HEK293 (cell line): Measurements from ENCODE around the gene C1QL2.

ENCODE experiments used
- CTCF ChIA-PET: fragments of 350-600 bp; formaldehyde crosslinking; extraction: SDS; loops from one replicate; lab custom pipeline; 2021; ENCODE audit warnings: antibody characterized with exemption; lab: Yijun Ruan, JAX
- POLR2A ChIA-PET: fragments of 300-600 bp; formaldehyde crosslinking; extraction: SDS; loops from one replicate; lab custom pipeline; 2020; ENCODE audit warnings: antibody characterized with exemption, inconsistent platforms; lab: Yijun Ruan, JAX
- H3K27ac ChIP-seq: fragments of 200-500 bp; sonication (Bioruptor generic); 2 replicates; pipeline ENCODE4 v1.5.1; 2014; ENCODE audit warnings: low read depth, low read length, control low read depth, inconsistent platforms; ENCODE audit errors: extremely low read depth
- H3K36me3 ChIP-seq, 2 experiments: fragments of 200-500 bp in 1 of 2; sonication (Bioruptor generic) in 1 of 2; 1 replicate in 1 of 2; 2 replicates in 1 of 2; pipeline ENCODE4 v1.5.1; 2014 to 2017; ENCODE audit warnings: inconsistent platforms in 2 of 2, low read length in 2 of 2; ENCODE audit not compliant: control insufficient read depth in 2 of 2, insufficient read depth in 1 of 2
- H3K4me1 ChIP-seq: fragments of 200-500 bp; sonication (Bioruptor generic); 2 replicates; pipeline ENCODE4 v1.5.1; 2014; ENCODE audit warnings: mild to moderate bottlenecking, low read length, inconsistent platforms; ENCODE audit not compliant: control insufficient read depth, insufficient read depth
- H3K4me3 ChIP-seq: 2 replicates; pipeline ENCODE4 v1.5.1; 2011; ENCODE audit warnings: low read depth, mild to moderate bottlenecking, control low read depth, low read length, moderate library complexity
- H3K9me3 ChIP-seq: fragments of 200-500 bp; sonication (Bioruptor generic); 2 replicates; pipeline ENCODE4 v1.5.1; 2014; ENCODE audit warnings: low read depth, low read length, inconsistent platforms; ENCODE audit not compliant: control insufficient read depth, insufficient read depth
- BCL11B ChIP-seq: fragments of 450-650 bp; formaldehyde crosslinking; IDR thresholded peaks from 2 replicates; pipeline ENCODE4 v1.5.1; 2016; ENCODE audit warnings: low read depth, missing biosample characterization, missing genetic modification characterization
- SCRT1 ChIP-seq: fragments of 450-650 bp; formaldehyde crosslinking; IDR thresholded peaks from 2 replicates; pipeline ENCODE4 v1.5.1; 2016; ENCODE audit warnings: missing biosample characterization, missing genetic modification characterization, borderline replicate concordance
- SCRT2 ChIP-seq: fragments of 450-650 bp; formaldehyde crosslinking; IDR thresholded peaks from 2 replicates; pipeline ENCODE4 v1.5.1; 2016; ENCODE audit warnings: missing biosample characterization, missing genetic modification characterization
- TCF7L2 ChIP-seq: IDR thresholded peaks from 2 replicates; pipeline ENCODE4 v1.6.1; 2011; ENCODE audit warnings: low read depth, mild to moderate bottlenecking, inconsistent platforms, low read length, moderate library complexity, borderline replicate concordance
- ZBTB1 ChIP-seq: fragments of 450-650 bp; formaldehyde crosslinking; IDR thresholded peaks from 2 replicates; pipeline ENCODE4 v1.5.1; 2016; ENCODE audit warnings: missing biosample characterization, missing genetic modification characterization
- ZBTB17 ChIP-seq: fragments of 450-650 bp; formaldehyde crosslinking; IDR thresholded peaks from 2 replicates; pipeline ENCODE4 v1.5.1; 2016; ENCODE audit warnings: missing biosample characterization, missing genetic modification characterization
- ZNF223 ChIP-seq: fragments of 450-650 bp; formaldehyde crosslinking; IDR thresholded peaks from 2 replicates; pipeline ENCODE4 v1.5.1; 2016; ENCODE audit warnings: missing biosample characterization, missing genetic modification characterization
- ZNF239 ChIP-seq: fragments of 450-650 bp; formaldehyde crosslinking; IDR thresholded peaks from 2 replicates; pipeline ENCODE4 v1.5.1; 2016; ENCODE audit warnings: missing biosample characterization, missing genetic modification characterization
- ZNF571 ChIP-seq: fragments of 450-650 bp; formaldehyde crosslinking; IDR thresholded peaks from 2 replicates; pipeline ENCODE4 v1.5.0; 2017; ENCODE audit warnings: missing biosample characterization, missing genetic modification characterization
- ZNF830 ChIP-seq: fragments of 450-650 bp; IDR thresholded peaks from 2 replicates; pipeline ENCODE4 v1.5.0; 2018; ENCODE audit warnings: missing biosample characterization, missing genetic modification characterization, low read depth, mild to moderate bottlenecking, moderate library complexity
- TF ChIP-seq, protein P1 (sequence below): fragments of 450-650 bp; formaldehyde crosslinking; IDR thresholded peaks from 2 replicates; pipeline ENCODE4 v1.5.1; 2017; ENCODE audit warnings: missing biosample characterization, missing genetic modification characterization
- TF ChIP-seq, protein P2 (sequence below): fragments of 450-650 bp; formaldehyde crosslinking; IDR thresholded peaks from 2 replicates; pipeline ENCODE4 v1.5.1; 2016; ENCODE audit warnings: missing biosample characterization, missing genetic modification characterization
- TF ChIP-seq, protein P3 (sequence below): fragments of 450-650 bp; formaldehyde crosslinking; IDR thresholded peaks from 2 replicates; pipeline ENCODE4 v1.5.1; 2016; ENCODE audit warnings: missing biosample characterization, missing genetic modification characterization

C1QL2 gene

DNA sequence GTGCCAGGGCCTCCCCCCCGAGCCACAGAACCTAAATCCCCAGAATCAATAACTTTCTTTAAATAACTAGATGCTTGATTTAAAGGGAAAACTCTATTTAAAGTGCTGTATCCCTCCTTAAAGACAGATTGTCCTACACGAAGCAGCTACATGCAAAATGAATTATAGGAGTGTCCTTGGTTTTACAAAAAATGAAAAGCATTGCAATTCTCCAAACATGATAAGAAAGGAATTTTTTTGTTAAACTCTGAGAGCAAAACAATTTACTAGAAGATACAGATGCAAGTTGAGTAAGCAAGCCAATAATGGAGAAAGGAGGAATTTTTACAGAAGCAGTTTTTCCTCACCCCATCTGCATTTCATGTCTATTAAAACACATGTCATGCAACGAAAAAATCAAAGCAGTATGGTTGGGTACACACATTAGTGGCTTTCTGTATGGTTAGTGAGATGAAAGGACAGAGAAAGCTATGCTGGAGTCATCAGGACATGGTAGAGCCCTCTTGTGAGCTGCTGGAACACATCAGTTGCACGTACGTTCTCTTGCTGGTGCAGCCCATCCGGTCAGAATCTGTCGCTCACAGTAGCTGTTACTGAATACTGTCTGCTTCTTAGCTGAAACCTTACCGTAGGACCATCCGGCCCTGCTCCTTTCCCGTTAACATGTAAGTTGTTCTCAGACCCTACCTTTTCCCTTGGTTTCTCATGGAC, 39.1 kb upstream of the C1QL2 start:
- ChIA-PET POLR2A (no interaction called here), CTCF (interaction anchor here (0.7 to 1.1 kb wide), 3 partner anchors 23 to 315 kb away, joined by 3 to 6 read pairs (median 4); no protein-coding TSS in a partner anchor)
- Histone ChIP-seq H3K9me3 (no peaks in the 10 kb centered on the region), H3K36me3 (no peaks in the 10 kb centered on the region), H3K4me1 (no peaks in the 10 kb centered on the region), H3K4me3 (no peak overlapping the region)
- TF ChIP-seq ZNF571 (tag by site-specific recombination): no peak
- no peak for TF ChIP-seq ZNF239 (tag by site-specific recombination)
- TF ChIP-seq, all 188 proteins: peak for 0
- no peak overlapping the region for H3K27ac ChIP-seq

DNA sequence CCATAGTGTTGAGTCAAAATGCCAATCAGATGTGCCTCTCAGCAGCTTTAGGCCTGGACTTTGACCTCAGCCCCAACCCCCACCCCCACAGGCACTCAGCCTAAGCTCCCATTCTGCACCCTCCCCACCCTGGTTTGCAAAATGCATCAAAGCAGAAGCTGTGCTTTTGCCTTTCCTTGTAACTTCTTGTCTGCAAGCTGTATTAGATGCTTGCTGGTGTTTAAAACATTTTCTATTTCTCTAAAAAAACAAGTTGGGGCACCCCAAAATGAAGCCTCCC, 38.5 kb upstream of the C1QL2 start:
- TF ChIP-seq, protein P1, sequence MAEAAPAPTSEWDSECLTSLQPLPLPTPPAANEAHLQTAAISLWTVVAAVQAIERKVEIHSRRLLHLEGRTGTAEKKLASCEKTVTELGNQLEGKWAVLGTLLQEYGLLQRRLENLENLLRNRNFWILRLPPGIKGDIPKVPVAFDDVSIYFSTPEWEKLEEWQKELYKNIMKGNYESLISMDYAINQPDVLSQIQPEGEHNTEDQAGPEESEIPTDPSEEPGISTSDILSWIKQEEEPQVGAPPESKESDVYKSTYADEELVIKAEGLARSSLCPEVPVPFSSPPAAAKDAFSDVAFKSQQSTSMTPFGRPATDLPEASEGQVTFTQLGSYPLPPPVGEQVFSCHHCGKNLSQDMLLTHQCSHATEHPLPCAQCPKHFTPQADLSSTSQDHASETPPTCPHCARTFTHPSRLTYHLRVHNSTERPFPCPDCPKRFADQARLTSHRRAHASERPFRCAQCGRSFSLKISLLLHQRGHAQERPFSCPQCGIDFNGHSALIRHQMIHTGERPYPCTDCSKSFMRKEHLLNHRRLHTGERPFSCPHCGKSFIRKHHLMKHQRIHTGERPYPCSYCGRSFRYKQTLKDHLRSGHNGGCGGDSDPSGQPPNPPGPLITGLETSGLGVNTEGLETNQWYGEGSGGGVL: no peak
- TF ChIP-seq ZBTB17 (tag by site-specific recombination): no peak
- no peak for TF ChIP-seq TCF7L2
- TF ChIP-seq ZBTB1 (tag by site-specific recombination): no peak
- no peak for TF ChIP-seq BCL11B (tag by site-specific recombination)
- no peak overlapping the region for H3K27ac ChIP-seq
- ChIA-PET CTCF (no interaction called here), POLR2A (no interaction called here)
- no peaks in the 10 kb centered on the region for H3K9me3 ChIP-seq
- H3K4me1 ChIP-seq: no peaks in the 10 kb centered on the region
- H3K36me3 ChIP-seq: no peaks in the 10 kb centered on the region
- H3K4me3 ChIP-seq: no peak overlapping the region

DNA sequence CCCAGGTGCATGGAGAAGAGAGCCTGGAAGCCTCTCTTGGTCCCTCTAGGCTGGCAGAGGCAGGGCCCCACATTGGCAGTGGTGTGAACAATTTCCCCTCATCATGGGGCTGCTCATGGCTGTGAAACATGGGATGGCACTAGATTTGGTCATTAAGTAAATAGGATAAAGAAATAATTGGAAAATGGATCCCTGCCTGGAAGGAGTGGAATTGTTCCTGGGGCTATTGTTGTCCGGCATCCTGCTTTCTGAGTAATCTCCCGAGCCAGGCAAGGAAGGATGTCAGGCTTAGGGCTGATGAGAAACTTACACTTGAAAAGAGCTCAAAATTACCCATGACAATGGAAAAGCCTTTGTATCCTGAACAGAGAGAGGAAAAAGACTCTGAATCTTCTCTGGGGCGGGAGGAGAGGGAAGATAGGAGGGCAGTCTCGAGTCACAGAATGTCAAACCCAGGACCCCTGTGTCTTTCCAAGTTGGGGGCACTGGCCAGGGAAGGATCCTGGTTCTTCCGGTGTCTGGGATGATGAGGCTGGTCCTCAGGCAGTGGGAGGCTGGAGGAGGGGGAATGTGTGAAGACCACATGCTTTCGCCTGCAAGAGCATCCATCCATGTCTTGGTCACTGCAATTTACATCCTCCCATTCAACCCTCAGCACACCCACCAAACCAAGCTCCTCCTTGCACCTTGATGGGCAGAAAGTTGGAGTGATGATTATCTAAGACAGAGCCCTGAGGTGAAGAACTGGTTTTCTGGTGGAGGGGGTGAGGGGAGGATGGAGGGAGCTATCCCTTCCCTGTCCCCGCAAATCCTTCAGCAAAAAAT, 38.0 kb upstream of the C1QL2 start:
- no peaks in the 10 kb centered on the region for H3K9me3 ChIP-seq
- TF ChIP-seq SCRT2 (tag by site-specific recombination) (peak; percentile 1; the same call in 1 of the 2 replicates), ZNF223 (no peak)
- H3K27ac ChIP-seq: no peak overlapping the region
- ChIA-PET POLR2A (no interaction called here), CTCF (interaction anchor here (0.6 to 0.7 kb wide), 3 partner anchors 23 to 48 kb away, joined by 3 to 4 read pairs (median 4); no protein-coding TSS in a partner anchor)
- no peaks in the 10 kb centered on the region for H3K4me1 ChIP-seq
- no peak overlapping the region for H3K4me3 ChIP-seq
- no peaks in the 10 kb centered on the region for H3K36me3 ChIP-seq

DNA sequence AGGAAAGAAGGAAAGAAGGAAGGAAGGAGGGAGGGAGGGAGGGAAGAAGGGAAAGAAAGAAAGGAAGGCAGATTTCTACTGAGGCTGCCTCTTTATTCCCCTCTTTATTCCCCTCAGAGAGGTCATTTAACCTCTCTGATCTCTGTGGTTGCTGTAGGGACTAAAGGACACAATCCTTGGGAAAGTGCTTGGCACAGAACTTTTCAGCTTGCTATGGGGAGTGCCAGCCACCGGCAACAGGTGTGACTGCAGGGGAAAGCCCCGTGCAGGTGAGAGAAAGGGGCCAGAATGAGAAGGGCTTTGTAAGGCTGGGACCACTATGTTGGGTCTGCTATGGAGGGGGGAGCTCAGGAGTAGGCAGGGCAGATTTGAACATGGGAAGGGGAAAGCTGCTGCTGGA, 37.3 kb upstream of the C1QL2 start:
- ChIA-PET POLR2A (no interaction called here), CTCF (interaction anchor here (0.6 to 0.7 kb wide), 3 partner anchors 24 to 48 kb away, joined by 3 to 4 read pairs (median 4); no protein-coding TSS in a partner anchor)
- no peak for TF ChIP-seq ZNF830
- TF ChIP-seq SCRT1: 0 out of 2 replicates have a peak, but pooled peaks have one; percentile 33
- TF ChIP-seq, protein P2, sequence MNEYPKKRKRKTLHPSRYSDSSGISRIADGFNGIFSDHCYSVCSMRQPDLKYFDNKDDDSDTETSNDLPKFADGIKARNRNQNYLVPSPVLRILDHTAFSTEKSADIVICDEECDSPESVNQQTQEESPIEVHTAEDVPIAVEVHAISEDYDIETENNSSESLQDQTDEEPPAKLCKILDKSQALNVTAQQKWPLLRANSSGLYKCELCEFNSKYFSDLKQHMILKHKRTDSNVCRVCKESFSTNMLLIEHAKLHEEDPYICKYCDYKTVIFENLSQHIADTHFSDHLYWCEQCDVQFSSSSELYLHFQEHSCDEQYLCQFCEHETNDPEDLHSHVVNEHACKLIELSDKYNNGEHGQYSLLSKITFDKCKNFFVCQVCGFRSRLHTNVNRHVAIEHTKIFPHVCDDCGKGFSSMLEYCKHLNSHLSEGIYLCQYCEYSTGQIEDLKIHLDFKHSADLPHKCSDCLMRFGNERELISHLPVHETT (tag by site-specific recombination): no peak
- peak; percentile 71; the same call in 1 of the 2 replicates for TF ChIP-seq SCRT2 (tag by site-specific recombination)
- TF ChIP-seq, protein P3, sequence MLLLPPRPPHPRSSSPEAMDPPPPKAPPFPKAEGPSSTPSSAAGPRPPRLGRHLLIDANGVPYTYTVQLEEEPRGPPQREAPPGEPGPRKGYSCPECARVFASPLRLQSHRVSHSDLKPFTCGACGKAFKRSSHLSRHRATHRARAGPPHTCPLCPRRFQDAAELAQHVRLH (tag by site-specific recombination): no peak
- no peaks in the 10 kb centered on the region for H3K4me1 ChIP-seq
- H3K4me3 ChIP-seq: no peak overlapping the region
- H3K27ac ChIP-seq: no peak overlapping the region
- H3K9me3 ChIP-seq: no peaks in the 10 kb centered on the region
- H3K36me3 ChIP-seq: no peaks in the 10 kb centered on the region
